PFSK-1 (cell line): ENCODE data around the gene CARD10.

Experiments used
- FOXP2 ChIP-seq: optimal IDR thresholded peaks from 2 replicates; pipeline ENCODE3; 2011; ENCODE audit warnings: borderline replicate concordance, control low read depth, inconsistent platforms; ENCODE audit not compliant: insufficient read depth; ENCODE audit errors: extremely low read length, extremely low read depth
- POLR2AphosphoS5 ChIP-seq: IDR thresholded peaks from 2 replicates; pipeline ENCODE4 v1.6.1; 2012; ENCODE audit warnings: low read depth, mild to moderate bottlenecking, control low read depth, low read length, moderate library complexity
- SIN3A ChIP-seq: IDR thresholded peaks from 2 replicates; pipeline ENCODE4 v1.6.1; 2012; ENCODE audit warnings: mild to moderate bottlenecking, low read length, moderate library complexity, borderline replicate concordance; ENCODE audit not compliant: insufficient read depth
- TAF1 ChIP-seq: IDR thresholded peaks from 2 replicates; pipeline ENCODE4 v1.6.1; 2012; ENCODE audit warnings: low read length, control low read depth, borderline replicate concordance; ENCODE audit not compliant: insufficient read depth
- TF ChIP-seq, protein P1 (sequence below), 2 experiments: IDR thresholded peaks; 2 replicates each; pipeline versions ENCODE4 v1.6.1 to v1.8.0; 2011 to 2012; ENCODE audit warnings: low read depth in 2 of 2, low read length in 2 of 2, control low read depth in 1 of 2, inconsistent platforms in 1 of 2, mild to moderate bottlenecking in 1 of 2, moderate library complexity in 1 of 2; ENCODE audit not compliant: insufficient read depth in 1 of 2

The CARD10 gene

DNA sequence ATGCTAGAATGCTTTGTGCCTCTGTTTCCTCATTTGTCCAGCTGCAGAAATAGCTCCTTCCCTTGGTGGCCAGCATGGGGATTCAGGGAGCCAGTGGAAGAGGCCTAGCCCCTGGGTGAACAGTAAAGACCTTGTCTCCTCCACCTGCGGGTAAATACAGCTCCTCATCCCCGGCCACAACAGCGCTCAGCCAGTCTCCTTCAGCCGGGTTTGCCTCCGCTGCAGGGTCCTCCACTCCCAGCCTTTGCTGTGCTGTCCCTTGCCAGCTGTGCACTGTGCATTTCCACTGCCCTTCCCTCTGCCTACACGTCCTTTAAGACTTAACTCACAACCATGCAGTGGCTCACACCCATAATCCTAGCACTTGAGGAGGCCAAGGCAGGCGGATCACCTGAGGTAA is 39.6 kb upstream of the CARD10 start:
- TF ChIP-seq, protein P1, sequence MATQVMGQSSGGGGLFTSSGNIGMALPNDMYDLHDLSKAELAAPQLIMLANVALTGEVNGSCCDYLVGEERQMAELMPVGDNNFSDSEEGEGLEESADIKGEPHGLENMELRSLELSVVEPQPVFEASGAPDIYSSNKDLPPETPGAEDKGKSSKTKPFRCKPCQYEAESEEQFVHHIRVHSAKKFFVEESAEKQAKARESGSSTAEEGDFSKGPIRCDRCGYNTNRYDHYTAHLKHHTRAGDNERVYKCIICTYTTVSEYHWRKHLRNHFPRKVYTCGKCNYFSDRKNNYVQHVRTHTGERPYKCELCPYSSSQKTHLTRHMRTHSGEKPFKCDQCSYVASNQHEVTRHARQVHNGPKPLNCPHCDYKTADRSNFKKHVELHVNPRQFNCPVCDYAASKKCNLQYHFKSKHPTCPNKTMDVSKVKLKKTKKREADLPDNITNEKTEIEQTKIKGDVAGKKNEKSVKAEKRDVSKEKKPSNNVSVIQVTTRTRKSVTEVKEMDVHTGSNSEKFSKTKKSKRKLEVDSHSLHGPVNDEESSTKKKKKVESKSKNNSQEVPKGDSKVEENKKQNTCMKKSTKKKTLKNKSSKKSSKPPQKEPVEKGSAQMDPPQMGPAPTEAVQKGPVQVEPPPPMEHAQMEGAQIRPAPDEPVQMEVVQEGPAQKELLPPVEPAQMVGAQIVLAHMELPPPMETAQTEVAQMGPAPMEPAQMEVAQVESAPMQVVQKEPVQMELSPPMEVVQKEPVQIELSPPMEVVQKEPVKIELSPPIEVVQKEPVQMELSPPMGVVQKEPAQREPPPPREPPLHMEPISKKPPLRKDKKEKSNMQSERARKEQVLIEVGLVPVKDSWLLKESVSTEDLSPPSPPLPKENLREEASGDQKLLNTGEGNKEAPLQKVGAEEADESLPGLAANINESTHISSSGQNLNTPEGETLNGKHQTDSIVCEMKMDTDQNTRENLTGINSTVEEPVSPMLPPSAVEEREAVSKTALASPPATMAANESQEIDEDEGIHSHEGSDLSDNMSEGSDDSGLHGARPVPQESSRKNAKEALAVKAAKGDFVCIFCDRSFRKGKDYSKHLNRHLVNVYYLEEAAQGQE (IDR thresholded peaks at IDR 0.05; ENCODE audit: insufficient read depth in 1 of 2, low read depth in 2 of 2, low read length in 2 of 2): no peak
- TF ChIP-seq TAF1: no peak
- no peak for TF ChIP-seq FOXP2
- no peak for TF ChIP-seq POLR2AphosphoS5

DNA sequence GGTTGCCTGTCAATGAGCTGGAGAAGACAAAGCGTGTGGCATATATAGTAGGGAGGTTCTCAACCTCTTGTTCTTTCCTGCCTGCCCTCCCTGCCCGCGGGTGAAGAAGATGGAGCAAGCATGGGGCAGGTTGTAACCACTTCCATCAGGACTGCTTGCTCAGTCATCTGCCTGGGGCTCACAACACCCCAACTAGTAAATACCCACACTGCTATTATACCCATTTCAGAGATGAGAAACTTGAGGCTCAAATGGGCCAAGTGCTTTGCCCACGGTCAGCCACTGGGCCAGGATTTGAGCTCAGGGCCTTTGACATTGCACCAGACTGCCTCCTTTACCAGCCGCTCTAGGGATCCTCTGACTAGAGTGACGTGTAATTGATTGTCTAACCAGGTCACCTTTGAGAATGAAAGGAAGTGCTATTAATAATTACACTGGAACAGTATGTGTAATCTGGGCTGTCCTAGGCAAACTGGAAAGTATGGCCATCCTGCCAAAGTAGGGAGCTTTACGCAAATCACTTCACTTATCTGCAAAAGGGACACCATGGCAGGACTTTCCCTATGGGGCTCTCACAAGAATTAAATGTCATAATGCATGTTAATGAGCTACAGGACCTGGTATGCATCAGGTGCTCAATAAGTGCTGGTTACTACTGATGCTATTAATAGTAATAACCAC is 38.2 kb upstream of the CARD10 start:
- TF ChIP-seq POLR2AphosphoS5: no peak
- no peak for TF ChIP-seq TAF1
- TF ChIP-seq FOXP2: no peak
- TF ChIP-seq SIN3A: no peak
- TF ChIP-seq, protein P1 (IDR thresholded peaks at IDR 0.05; ENCODE audit: insufficient read depth in 1 of 2, low read depth in 2 of 2, low read length in 2 of 2): no peak

DNA sequence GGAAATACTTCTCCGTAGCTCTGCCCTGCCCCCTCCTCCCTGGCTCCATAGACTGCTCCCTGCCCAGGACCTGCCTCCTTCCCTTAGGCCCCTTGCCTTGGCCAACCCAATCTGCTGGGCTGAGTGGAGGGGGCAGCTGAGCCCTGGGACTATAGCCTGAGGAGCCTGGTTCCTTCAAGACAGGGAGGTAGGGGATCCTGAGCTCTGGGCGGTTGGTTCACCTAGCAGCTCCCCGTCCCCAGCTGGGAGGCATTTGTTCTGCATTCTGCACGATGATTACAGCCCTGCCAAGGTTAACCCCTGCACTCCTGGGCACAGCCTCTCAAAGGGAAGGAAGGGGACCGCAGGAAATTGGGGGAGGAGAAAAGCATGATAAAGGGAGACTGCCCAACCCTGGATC is 37.5 kb upstream of the CARD10 start:
- no peak for TF ChIP-seq FOXP2
- TF ChIP-seq, protein P1 (IDR thresholded peaks at IDR 0.05; ENCODE audit: insufficient read depth in 1 of 2, low read depth in 2 of 2, low read length in 2 of 2): no peak
- no peak for TF ChIP-seq SIN3A
- TF ChIP-seq TAF1: no peak
- no peak for TF ChIP-seq POLR2AphosphoS5

DNA sequence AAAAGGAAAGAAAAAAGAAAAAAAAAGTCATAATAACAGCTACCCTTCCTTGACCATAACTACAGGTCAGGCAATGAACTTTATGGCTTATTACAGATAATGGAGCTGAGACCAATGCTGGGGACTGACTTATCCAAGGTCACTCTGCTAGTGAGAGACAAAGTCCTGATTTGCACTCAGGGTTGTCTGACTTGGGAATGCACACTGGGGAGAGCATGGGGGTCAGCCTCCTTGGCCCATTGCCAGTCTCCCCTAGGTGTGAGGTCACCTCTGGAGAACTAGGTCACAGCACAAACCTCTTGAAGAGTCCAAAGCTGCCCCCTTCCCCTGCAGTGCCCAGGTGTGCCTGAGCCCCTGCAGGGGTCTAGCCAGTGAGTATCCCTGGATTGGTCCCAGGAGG is 35.8 kb upstream of the CARD10 start:
- TF ChIP-seq POLR2AphosphoS5: no peak
- TF ChIP-seq TAF1: no peak
- TF ChIP-seq, protein P1 (IDR thresholded peaks at IDR 0.05; ENCODE audit: insufficient read depth in 1 of 2, low read depth in 2 of 2, low read length in 2 of 2): no peak
- TF ChIP-seq SIN3A: no peak
- no peak for TF ChIP-seq FOXP2
